ENCODE results near the gene APOL6. TPM values are rescaled to one million over a fixed set of nuclear protein-coding genes. Genes with fewer than 3 reads are reported as not detected.

APOL6 gene
- total RNA-seq, 8 experiments from 2014 or later: under 0.01 to 28.9 (median 2.5) TPM

DNA sequence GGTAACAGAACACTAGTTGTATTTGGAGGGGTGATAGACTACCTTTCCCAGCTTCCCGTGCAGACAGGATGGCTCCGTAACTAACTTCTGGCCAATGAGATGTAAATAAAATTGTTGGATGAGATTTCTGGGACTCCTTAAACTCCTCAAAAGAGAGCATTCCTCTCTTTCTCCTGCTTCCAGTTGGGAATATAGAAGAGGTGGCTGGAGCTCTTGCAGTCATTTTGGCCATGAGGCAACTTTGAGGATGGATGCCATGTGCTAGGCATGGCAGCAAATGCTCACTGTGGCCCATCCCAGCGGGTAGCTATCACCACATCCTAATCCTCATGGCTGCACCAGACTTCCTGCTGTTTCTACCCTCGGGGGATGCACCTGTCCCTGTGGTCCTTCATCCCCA is 38.5 kb upstream of the APOL6 start:
- no peak for ATAC-seq (replicated peaks in 6 of 8)
- WGBS, 10 experiments: 60 to 100% (median 81%) methylated on average over 1 to 3 of the region's 4 CpGs; no CpG with 5 or more reads in 4 of the 10 experiments
- peaks cover 12 to 18% of the 10 kb centered on the region in 2 donors for H3K4me1 ChIP-seq (replicated peaks in 1 of 2)

DNA sequence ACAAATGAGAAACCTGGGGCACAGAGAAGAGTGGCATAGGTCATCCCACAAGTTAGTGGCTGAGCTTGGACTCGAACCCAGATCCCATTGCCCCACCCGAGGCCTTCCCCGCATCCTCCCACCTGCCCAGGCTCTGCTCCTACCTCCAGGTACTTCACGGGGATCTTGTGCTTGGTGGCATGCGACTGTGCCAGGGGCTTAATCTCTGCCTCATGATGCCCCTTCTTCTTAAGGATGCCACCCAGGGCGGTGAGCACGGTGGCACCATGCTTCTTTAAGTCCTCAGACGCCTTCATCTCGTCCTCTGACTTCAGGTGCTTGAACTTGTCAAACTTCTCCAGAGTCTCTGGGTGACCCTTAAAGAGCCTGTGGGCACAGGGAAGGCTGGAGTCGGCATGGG is 37.5 kb upstream of the APOL6 start:
- no peak overlapping the region for H3K4me3 ChIP-seq
- in situ Hi-C loops (cut with MboI; ENCODE audit: low pct_unique_long_range_greater_than_20kb in 2 of 9, low sequenced_read_pairs in 9 of 9, unreplicated experiment in 9 of 9): no loop called here
- peaks cover 6 to 17% of the 10 kb centered on the region in 2 donors for H3K4me1 ChIP-seq (replicated peaks in 1 of 2)
- no peak for ATAC-seq (replicated peaks in 6 of 8)
- no peak overlapping the region for H3K27ac ChIP-seq
- WGBS, 10 experiments: 40 to 77% (median 60%) methylated on average over 1 to 7 of the region's 10 CpGs; no CpG with 5 or more reads in 5 of the 10 experiments

More for the DNA sequence above, 38.5 kb upstream of the APOL6 start:
- H3K4me3 ChIP-seq: no peak overlapping the region
- no peak overlapping the region for H3K27ac ChIP-seq
- in situ Hi-C loops (cut with MboI; ENCODE audit: low pct_unique_long_range_greater_than_20kb in 2 of 9, low sequenced_read_pairs in 9 of 9, unreplicated experiment in 9 of 9): no loop called here

DNA sequence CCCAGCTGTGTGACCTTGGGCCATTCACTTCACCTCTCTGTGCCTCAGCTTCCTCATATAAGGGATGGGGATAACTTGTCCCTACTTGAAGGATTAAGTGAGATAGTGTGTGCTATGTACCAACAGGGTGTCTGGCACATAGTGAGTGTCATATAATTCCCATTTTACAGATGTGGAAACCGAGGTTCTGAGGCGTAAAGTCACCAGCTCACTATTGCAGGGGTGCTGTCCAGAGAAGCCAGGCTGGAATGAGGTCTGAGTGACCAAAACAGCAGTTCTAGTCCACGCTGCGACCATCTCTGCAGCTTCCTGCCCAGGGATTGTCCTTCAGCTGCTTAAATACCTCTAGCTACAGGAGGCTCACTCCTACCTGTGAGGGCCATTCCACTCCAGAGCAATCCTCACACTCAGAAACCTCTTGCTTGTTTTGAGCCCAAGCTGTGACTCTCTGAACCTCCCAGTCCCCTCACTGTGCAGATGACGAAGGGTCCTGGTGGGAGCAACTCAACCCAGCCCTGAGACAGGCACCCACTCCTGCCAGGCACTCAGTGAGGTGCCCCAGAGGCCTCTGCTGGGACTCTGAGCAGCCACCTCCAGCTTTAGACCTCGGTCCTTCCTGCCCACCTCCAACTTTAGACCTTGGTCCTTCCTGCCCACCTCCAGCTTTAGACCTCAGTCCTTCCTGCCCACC is 36.9 kb upstream of the APOL6 start:
- in situ Hi-C loops (cut with MboI; ENCODE audit: low pct_unique_long_range_greater_than_20kb in 2 of 9, low sequenced_read_pairs in 9 of 9, unreplicated experiment in 9 of 9): no loop called here
- peaks cover 2 to 11% of the 10 kb centered on the region in 2 donors for H3K4me1 ChIP-seq (replicated peaks in 1 of 2)
- 18 to 100% (median 77%) methylated on average over 1 to 3 of the region's 6 CpGs; no CpG with 5 or more reads in 4 of the 10 experiments for whole genome bisulfite sequencing, 10 experiments

DNA sequence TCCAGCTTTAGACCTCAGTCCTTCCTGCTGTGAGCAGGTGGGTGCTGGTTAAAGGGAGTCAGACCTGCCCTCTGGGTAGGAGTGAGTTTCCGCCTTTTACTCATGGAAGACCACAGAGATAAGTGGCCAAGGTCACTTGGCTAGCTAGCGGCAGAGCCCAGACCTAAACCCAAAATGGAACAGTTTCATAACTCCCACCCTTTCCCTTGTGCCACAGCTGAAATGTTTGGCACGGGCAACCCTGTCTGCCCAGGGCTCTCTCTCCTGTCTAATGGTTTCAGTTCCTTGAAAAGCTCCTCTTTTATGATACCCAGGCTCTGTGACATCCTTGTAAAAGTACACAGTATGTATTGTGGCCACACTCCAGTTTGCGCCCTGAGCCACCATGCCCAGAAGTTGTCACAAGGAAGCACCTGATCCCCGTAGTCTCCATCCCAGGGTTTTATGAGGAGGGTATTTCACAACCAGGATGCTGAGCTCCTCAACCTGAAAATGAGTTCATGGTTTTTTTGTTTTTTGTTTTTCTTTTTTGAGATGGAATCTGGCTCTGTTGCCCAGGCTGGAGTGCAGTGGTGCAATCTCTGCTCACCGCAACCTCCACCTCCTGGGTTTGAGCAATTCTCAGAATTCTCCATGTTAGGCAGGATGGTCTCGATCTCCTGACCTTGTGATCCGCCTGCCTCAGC is 36.2 kb upstream of the APOL6 start:
- H3K27ac ChIP-seq: no peak overlapping the region
- ATAC-seq (replicated peaks in 6 of 8): no peak

More for the DNA sequence above, 36.9 kb upstream of the APOL6 start:
- no peak overlapping the region for H3K4me3 ChIP-seq
- no peak for ATAC-seq (replicated peaks in 6 of 8)
- no peak overlapping the region for H3K27ac ChIP-seq

DNA sequence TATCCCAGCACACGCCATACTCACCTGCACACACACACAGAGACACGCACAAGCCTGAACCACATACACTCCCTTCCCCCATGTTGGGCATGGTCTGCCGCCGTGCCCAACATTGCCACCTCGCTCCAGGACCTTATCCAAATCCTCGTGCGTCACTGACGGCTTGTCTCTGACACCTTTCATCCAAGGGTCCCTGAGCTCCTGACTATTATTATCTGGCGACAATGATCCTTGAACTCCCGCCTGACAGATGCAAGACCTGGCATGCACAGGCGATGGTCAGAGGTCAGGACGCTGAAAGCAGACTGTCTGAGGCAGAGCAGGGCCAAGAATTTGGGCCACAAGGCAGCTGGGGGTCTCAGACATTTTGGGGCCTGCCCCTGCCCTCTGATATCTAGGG is 35.3 kb upstream of the APOL6 start:
- ATAC-seq (replicated peaks in 6 of 8): no peak
- 80 to 95% (median 88%) methylated on average over 2 to 9 of the region's 12 CpGs; no CpG with 5 or more reads in 4 of the 10 experiments for WGBS, 10 experiments
- H3K4me3 ChIP-seq: no peak overlapping the region
- in situ Hi-C loops (cut with MboI; ENCODE audit: low pct_unique_long_range_greater_than_20kb in 2 of 9, low sequenced_read_pairs in 9 of 9, unreplicated experiment in 9 of 9): no loop called here
- H3K27ac ChIP-seq: no peak overlapping the region
- peaks cover 0 to 5% of the 10 kb centered on the region in 2 donors for H3K4me1 ChIP-seq (replicated peaks in 1 of 2)

More for the DNA sequence above, 36.2 kb upstream of the APOL6 start:
- Histone ChIP-seq H3K4me3 (no peak overlapping the region), H3K4me1 (replicated peaks in 1 of 2) (peaks cover 0 to 5% of the 10 kb centered on the region in 2 donors)
- WGBS, 10 experiments: 45 to 100% (median 88%) methylated on average over 1 to 5 of the region's 8 CpGs; no CpG with 5 or more reads in 3 of the 10 experiments
- in situ Hi-C loops (cut with MboI; ENCODE audit: low pct_unique_long_range_greater_than_20kb in 2 of 9, low sequenced_read_pairs in 9 of 9, unreplicated experiment in 9 of 9): no loop called here

DNA sequence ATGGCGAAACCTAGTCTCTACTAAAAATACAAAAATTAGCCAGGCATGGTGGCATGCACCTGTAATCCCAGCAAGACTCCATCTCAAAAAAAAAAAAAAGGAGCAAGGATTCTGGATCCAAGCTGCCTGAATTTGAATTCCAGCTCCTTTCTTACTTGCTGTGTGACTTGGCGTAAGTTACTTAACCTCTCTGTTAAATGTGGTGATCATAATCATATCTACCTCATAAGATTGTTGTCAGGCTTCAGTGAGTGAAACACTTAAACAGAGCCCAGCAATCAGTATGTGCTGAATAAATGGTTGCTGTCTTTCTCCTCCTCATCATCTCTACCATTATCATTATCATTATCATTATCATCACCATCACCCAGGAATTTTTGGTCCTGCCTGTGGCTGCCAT is 33.8 kb upstream of the APOL6 start:
- peaks cover 0 to 5% of the 10 kb centered on the region in 2 donors for H3K4me1 ChIP-seq (replicated peaks in 1 of 2)
- ATAC-seq (replicated peaks in 6 of 8): no peak
- no peak overlapping the region for H3K4me3 ChIP-seq
- in situ Hi-C loops (cut with MboI; ENCODE audit: low pct_unique_long_range_greater_than_20kb in 2 of 9, low sequenced_read_pairs in 9 of 9, unreplicated experiment in 9 of 9): no loop called here
- WGBS, 10 experiments: 90 to 100% (median 100%) methylated on average over 1 to 2 of the region's 2 CpGs; no CpG with 5 or more reads in 5 of the 10 experiments
- H3K27ac ChIP-seq: no peak overlapping the region

GRCh38 chr22:35615156-35615555 is 33.1 kb upstream of the APOL6 start:
- Histone ChIP-seq H3K27ac (no peak overlapping the region), H3K4me1 (replicated peaks in 1 of 2) (peaks cover 0 to 5% of the 10 kb centered on the region in 2 donors), H3K4me3 (no peak overlapping the region)
- ATAC-seq (replicated peaks in 6 of 8): peak in 3 of 8 experiments; percentile 52 to 77 (median 52)
- in situ Hi-C loops (cut with MboI; ENCODE audit: low pct_unique_long_range_greater_than_20kb in 2 of 9, low sequenced_read_pairs in 9 of 9, unreplicated experiment in 9 of 9): no loop called here
- 38 to 86% (median 72%) methylated on average over 1 to 5 of the region's 6 CpGs; no CpG with 5 or more reads in 4 of the 10 experiments for WGBS, 10 experiments

DNA sequence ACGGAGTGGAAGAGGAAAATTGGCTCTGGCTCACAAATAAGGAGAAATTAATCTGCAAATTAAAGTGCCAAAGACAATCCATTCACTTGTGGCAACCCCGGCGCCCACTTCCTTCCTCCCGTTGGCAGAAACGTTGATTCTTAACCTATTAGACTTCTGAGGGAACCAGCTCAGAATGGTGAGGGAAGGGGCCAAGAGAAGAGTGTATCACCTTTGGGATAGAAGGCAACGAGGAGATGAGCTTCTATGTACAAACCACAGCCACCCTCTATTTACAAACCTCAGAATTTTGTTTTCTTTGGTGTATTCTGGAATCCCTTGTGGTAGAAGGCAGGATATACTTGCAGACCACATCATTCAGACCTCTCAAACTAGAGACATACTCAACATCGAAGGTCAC is 32.2 kb upstream of the APOL6 start:
- no peak for ATAC-seq (replicated peaks in 6 of 8)
- H3K27ac ChIP-seq: no peak overlapping the region
- in situ Hi-C loops (cut with MboI; ENCODE audit: low pct_unique_long_range_greater_than_20kb in 2 of 9, low sequenced_read_pairs in 9 of 9, unreplicated experiment in 9 of 9): no loop called here
- H3K4me3 ChIP-seq: no peak overlapping the region
- peaks cover 3 to 13% of the 10 kb centered on the region in 2 donors for H3K4me1 ChIP-seq (replicated peaks in 1 of 2)
- WGBS, 10 experiments: 80 to 96% (median 87%) methylated on average over 1 to 7 of the region's 7 CpGs; no CpG with 5 or more reads in 2 of the 10 experiments

DNA sequence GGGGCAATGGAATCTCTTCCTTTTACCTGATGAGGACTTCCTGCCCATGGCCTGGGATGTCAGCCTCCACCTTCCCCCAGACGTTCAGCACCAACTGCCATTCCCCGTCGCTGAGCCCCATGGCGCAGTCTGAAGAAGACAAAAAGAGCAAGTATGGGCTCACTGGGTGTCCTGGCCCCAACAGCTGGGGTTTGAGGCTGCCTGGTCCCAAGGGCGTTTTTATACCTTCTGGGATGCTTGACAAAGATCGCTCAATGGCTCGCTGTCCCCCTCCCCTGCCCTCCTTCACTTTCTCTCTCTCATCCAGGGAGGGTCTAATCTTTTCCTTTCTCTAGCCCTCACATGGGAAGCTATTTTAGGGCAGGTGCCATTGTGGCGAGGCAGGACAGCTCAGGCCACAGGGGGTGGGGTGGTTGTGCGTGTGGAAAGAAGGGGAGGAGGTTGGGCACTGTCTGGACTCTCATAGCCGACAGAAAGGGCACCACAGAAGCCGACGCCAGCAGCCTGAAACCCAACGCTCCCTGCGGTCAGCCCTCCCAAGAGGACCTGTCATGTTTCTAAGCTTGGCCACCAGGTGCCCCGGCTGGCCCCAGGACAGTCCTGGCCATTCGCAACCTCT is 31.0 kb upstream of the APOL6 start, which contains the start of gene MB:
TSS of gene MB (minus strand) at position 193 of the 619 bp plus-strand sequence. CDS start at position 121, 72 bp downstream.
- no peak for ATAC-seq (replicated peaks in 6 of 8)
- WGBS, 10 experiments: 63 to 100% (median 79%) methylated on average over 1 to 7 of the region's 16 CpGs; no CpG with 5 or more reads in 6 of the 10 experiments
- H3K4me3 ChIP-seq: no peak within 1 kb of the TSS
- no peak within 1 kb of the TSS for H3K27ac ChIP-seq
- in situ Hi-C loops (cut with MboI; ENCODE audit: low pct_unique_long_range_greater_than_20kb in 2 of 9, low sequenced_read_pairs in 9 of 9, unreplicated experiment in 9 of 9): no loop called here
- H3K4me1 ChIP-seq (replicated peaks in 1 of 2): peaks cover 8 to 19% of the 10 kb centered on the region in 2 donors

DNA sequence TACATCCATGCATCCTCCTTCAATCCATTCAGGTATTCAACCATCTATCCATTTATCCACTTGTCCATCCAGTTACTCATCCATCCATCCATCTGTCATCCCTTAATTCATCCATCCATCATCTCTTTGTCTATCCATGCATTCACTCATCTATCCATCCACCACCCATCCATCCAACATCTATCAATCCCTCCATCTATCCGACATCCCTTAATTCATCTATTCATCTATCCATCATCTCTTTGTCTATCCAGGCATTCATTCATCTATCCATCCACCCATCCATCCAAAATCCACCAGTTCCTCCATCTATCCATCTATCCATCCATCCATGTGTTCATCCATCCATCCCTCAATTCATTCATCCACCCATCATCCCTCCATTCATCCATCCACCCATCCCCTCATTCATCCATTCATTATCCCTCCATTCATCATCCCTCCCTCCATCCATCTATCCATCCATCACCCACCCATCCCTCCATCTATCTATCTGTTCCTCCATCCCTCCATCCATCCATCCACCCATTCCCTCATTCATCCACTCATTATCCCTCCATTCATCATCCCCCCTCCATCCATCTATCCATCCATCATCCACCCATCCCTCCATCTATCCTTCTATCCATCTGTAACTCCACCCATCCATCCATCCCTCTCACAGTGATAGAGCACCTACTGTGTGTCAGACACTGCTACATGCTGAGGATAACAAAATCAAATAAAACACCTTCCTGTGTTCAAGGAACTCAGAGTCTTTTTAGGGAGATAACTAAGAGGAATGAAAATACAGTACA is 29.6 kb upstream of the APOL6 start:
- WGBS, 10 experiments: 57 to 100% (median 97%) methylated on average over 1 of the region's 1 CpG; no CpG with 5 or more reads in 4 of the 10 experiments

GRCh38 chr22:35619336-35620094 is 28.7 kb upstream of the APOL6 start:
- ATAC-seq (replicated peaks in 6 of 8): no peak
- Histone ChIP-seq H3K27ac (no peak overlapping the region), H3K4me3 (no peak overlapping the region), H3K4me1 (replicated peaks in 1 of 2) (peaks cover 8 to 28% of the 10 kb centered on the region in 2 donors)
- whole genome bisulfite sequencing, 10 experiments: 60 to 100% (median 86%) methylated on average over 1 to 8 of the region's 13 CpGs; no CpG with 5 or more reads in 3 of the 10 experiments
- in situ Hi-C loops (cut with MboI; ENCODE audit: low pct_unique_long_range_greater_than_20kb in 2 of 9, low sequenced_read_pairs in 9 of 9, unreplicated experiment in 9 of 9): no loop called here

More for the DNA sequence above, 29.6 kb upstream of the APOL6 start:
- Histone ChIP-seq H3K27ac (no peak overlapping the region), H3K4me1 (replicated peaks in 1 of 2) (peaks cover 8 to 28% of the 10 kb centered on the region in 2 donors), H3K4me3 (no peak overlapping the region)
- ATAC-seq (replicated peaks in 6 of 8): no peak
- in situ Hi-C loops (cut with MboI; ENCODE audit: low pct_unique_long_range_greater_than_20kb in 2 of 9, low sequenced_read_pairs in 9 of 9, unreplicated experiment in 9 of 9): no loop called here
